Measurements from ENCODE around the gene CSGALNACT2. TPM values are rescaled to one million over a fixed set of nuclear protein-coding genes. Genes with fewer than 3 reads are reported as not detected.

The CSGALNACT2 gene
- total and polyA plus RNA-seq, 2 donors (not counting 1 experiment from before 2014, with no cell fraction given) = 10.9 to 24.0 TPM

DNA sequence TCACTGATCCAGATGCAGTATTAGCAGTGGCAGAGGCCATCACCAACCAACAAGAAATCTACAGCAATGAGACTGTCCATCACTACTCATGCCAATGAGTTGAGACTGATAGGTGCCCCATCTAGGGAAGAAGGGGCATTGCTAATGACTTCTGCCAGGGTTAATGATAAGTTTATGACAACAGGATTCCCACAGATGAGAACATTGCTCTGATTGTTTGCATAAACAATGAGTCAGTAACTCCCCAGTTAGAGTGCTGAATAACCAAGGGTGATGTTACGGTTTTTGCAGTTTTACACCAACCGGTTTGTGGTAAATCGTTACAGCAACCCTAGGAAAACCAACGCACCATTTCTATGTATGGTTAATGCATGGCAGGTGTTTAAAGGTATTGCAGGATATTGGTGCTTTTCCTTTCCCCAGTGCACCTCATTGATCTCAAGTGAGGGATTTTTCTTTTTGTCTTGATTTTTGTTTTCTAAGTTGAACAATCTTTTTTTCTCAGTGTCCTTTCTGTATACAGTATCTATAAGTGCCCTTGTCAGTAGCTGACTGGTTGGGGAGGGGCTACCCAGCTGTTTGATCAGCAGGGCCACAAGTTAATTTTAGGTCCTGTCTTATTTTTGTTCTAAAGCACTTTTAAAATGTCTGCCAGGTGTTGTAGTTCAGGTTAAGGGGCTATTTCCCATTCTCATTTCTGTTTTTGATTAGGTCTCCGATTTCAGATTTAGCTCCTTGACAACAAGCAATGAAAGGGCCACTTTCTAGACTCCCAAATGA, 3.9 kb upstream of the CSGALNACT2 start:
- H3K27me3 ChIP-seq (replicated peaks in 1 of 4; ENCODE audit: control extremely low read depth in 1 of 4, control insufficient read depth in 3 of 4, insufficient read depth in 4 of 4, low read length in 3 of 4) = no peaks in the 10 kb centered on the region
- no peaks in the 10 kb centered on the region for H3K9me3 Mint-ChIP-seq (ENCODE audit: insufficient read depth)
- intact Hi-C loops (cut with micrococcal nuclease) = loop anchor here (10.0 kb wide), 1 partner anchor 440 kb away; the partner anchor contains the start of gene ZNF239
- CTCF ChIA-PET = interaction anchor here (0.6 to 1.0 kb wide), 2 partner anchors 71 to 794 kb away, joined by 3 read pairs; no protein-coding TSS in a partner anchor
- H3K27ac ChIP-seq (ENCODE audit: low read length in 2 of 2) = no peak overlapping the region
- H3K4me3 ChIP-seq (ENCODE audit: control extremely low read depth in 1 of 5, extremely low read depth in 1 of 5, insufficient read depth in 1 of 5, low read depth in 2 of 5, low read length in 4 of 5) = no peak overlapping the region
- H3K4me2 ChIP-seq (replicated peaks; ENCODE audit: low read depth, low read length, poor library complexity, severe bottlenecking) = no peak overlapping the region
- H3K79me2 ChIP-seq (ENCODE audit: control insufficient read depth, insufficient read depth, low read length) = peaks cover 16% of the 10 kb centered on the region
- POLR2A ChIA-PET = no interaction called here
- H3K27ac Mint-ChIP-seq = no peak overlapping the region
- no peak overlapping the region for H2AFZ ChIP-seq (ENCODE audit: insufficient read depth, low read depth, low read length, poor library complexity, severe bottlenecking)
- DNase-seq (no peak), ATAC-seq (ENCODE audit: low read depth) (no peak)
- no peaks in the 10 kb centered on the region for H3K27me3 Mint-ChIP-seq
- no peaks in the 10 kb centered on the region for H3K36me3 ChIP-seq (replicated peaks in 1 of 2; ENCODE audit: control extremely low read depth in 1 of 2, control insufficient read depth in 1 of 2, extremely low read depth in 1 of 2, insufficient read depth in 2 of 2, low read length in 1 of 2)
- no peak overlapping the region for H3K9ac ChIP-seq (ENCODE audit: low read length)
- H3K9me3 ChIP-seq (ENCODE audit: control extremely low read depth in 1 of 3, control insufficient read depth in 2 of 3, insufficient read depth in 1 of 3, low read length in 2 of 3) = no peaks in the 10 kb centered on the region
- TF ChIP-seq, protein P1, sequence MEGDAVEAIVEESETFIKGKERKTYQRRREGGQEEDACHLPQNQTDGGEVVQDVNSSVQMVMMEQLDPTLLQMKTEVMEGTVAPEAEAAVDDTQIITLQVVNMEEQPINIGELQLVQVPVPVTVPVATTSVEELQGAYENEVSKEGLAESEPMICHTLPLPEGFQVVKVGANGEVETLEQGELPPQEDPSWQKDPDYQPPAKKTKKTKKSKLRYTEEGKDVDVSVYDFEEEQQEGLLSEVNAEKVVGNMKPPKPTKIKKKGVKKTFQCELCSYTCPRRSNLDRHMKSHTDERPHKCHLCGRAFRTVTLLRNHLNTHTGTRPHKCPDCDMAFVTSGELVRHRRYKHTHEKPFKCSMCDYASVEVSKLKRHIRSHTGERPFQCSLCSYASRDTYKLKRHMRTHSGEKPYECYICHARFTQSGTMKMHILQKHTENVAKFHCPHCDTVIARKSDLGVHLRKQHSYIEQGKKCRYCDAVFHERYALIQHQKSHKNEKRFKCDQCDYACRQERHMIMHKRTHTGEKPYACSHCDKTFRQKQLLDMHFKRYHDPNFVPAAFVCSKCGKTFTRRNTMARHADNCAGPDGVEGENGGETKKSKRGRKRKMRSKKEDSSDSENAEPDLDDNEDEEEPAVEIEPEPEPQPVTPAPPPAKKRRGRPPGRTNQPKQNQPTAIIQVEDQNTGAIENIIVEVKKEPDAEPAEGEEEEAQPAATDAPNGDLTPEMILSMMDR (IDR thresholded peaks at IDR 0.05) = no peak
- no peak for TF ChIP-seq EZH2 (IDR thresholded peaks at IDR 0.05; ENCODE audit: borderline replicate concordance, insufficient read depth, low read depth, low read length, poor library complexity, severe bottlenecking)
- H3K4me3 Mint-ChIP-seq = no peak overlapping the region
- WGBS (ENCODE audit: insufficient coverage) = 92% methylated on average over 3 of the region's 5 CpGs
- H4K20me1 ChIP-seq (ENCODE audit: control insufficient read depth, insufficient read depth, low read length, poor library complexity, severe bottlenecking) = no peaks in the 10 kb centered on the region
- H3K4me1 Mint-ChIP-seq = peaks cover 26% of the 10 kb centered on the region
- H3K4me1 ChIP-seq (ENCODE audit: control insufficient read depth in 2 of 2, insufficient read depth in 2 of 2, low read length in 2 of 2) = peaks cover 7 to 14% of the 10 kb centered on the region in 2 donors

DNA sequence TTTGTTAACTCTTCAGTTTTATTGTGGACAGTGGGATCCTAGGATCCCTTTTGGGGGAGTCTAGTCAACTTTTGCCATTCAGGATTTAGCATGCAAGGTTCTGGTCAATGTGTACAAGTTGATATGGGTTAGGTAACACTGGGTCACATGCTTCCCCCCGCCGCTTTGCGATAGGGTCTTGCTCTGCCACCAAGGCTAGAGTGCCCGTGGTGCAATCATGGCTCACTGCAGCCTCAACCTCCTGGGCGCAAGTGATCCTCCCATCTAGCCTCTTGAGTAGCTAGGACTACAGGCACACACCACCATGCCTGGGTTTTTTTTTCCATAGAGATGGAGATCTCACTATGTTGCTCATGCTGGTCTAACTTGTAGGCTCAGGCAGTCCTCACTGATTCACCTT, 3.2 kb upstream of the CSGALNACT2 start:
- WGBS (ENCODE audit: insufficient coverage) = 100% methylated on average over 5 of the region's 5 CpGs
- peaks cover 14 to 19% of the 10 kb centered on the region in 2 donors for H3K4me1 ChIP-seq (ENCODE audit: control insufficient read depth in 2 of 2, insufficient read depth in 2 of 2, low read length in 2 of 2)
- no peaks in the 10 kb centered on the region for H3K27me3 Mint-ChIP-seq
- no peaks in the 10 kb centered on the region for H3K9me3 Mint-ChIP-seq (ENCODE audit: insufficient read depth)
- peaks cover 28% of the 10 kb centered on the region for H3K4me1 Mint-ChIP-seq
- no peak overlapping the region for H3K9ac ChIP-seq (ENCODE audit: low read length)
- ATAC-seq (ENCODE audit: low read depth) (no peak), DNase-seq (no peak)
- H3K27me3 ChIP-seq (replicated peaks in 1 of 4; ENCODE audit: control extremely low read depth in 1 of 4, control insufficient read depth in 3 of 4, insufficient read depth in 4 of 4, low read length in 3 of 4) = no peaks in the 10 kb centered on the region
- no peak overlapping the region for H3K4me2 ChIP-seq (replicated peaks; ENCODE audit: low read depth, low read length, poor library complexity, severe bottlenecking)
- intact Hi-C loops (cut with micrococcal nuclease) = loop anchor here (5.0 to 10.0 kb wide), 3 partner anchors 212 to 440 kb away; partner anchors contain the start of genes HNRNPF and ZNF239
- no peak overlapping the region for H3K4me3 Mint-ChIP-seq
- H2AFZ ChIP-seq (ENCODE audit: insufficient read depth, low read depth, low read length, poor library complexity, severe bottlenecking) = no peak overlapping the region
- no peak overlapping the region for H3K27ac Mint-ChIP-seq
- no peak overlapping the region for H3K27ac ChIP-seq (ENCODE audit: low read length in 2 of 2)
- H3K36me3 ChIP-seq (replicated peaks in 1 of 2; ENCODE audit: control extremely low read depth in 1 of 2, control insufficient read depth in 1 of 2, extremely low read depth in 1 of 2, insufficient read depth in 2 of 2, low read length in 1 of 2) = no peaks in the 10 kb centered on the region
- H4K20me1 ChIP-seq (ENCODE audit: control insufficient read depth, insufficient read depth, low read length, poor library complexity, severe bottlenecking) = no peaks in the 10 kb centered on the region
- no peak for TF ChIP-seq EZH2 (IDR thresholded peaks at IDR 0.05; ENCODE audit: borderline replicate concordance, insufficient read depth, low read depth, low read length, poor library complexity, severe bottlenecking)
- TF ChIP-seq, protein P1 (IDR thresholded peaks at IDR 0.05) = no peak
- H3K79me2 ChIP-seq (ENCODE audit: control insufficient read depth, insufficient read depth, low read length) = peaks cover 24% of the 10 kb centered on the region
- POLR2A ChIA-PET = no interaction called here
- H3K4me3 ChIP-seq (ENCODE audit: control extremely low read depth in 1 of 5, extremely low read depth in 1 of 5, insufficient read depth in 1 of 5, low read depth in 2 of 5, low read length in 4 of 5) = no peak overlapping the region
- no peaks in the 10 kb centered on the region for H3K9me3 ChIP-seq (ENCODE audit: control extremely low read depth in 1 of 3, control insufficient read depth in 2 of 3, insufficient read depth in 1 of 3, low read length in 2 of 3)
- CTCF ChIA-PET = interaction anchor here (0.6 to 1.0 kb wide), 2 partner anchors 70 to 795 kb away, joined by 3 read pairs; no protein-coding TSS in a partner anchor

Data from B cell (primary cell).